ENCODE data around the gene FBXO46.

DNA sequence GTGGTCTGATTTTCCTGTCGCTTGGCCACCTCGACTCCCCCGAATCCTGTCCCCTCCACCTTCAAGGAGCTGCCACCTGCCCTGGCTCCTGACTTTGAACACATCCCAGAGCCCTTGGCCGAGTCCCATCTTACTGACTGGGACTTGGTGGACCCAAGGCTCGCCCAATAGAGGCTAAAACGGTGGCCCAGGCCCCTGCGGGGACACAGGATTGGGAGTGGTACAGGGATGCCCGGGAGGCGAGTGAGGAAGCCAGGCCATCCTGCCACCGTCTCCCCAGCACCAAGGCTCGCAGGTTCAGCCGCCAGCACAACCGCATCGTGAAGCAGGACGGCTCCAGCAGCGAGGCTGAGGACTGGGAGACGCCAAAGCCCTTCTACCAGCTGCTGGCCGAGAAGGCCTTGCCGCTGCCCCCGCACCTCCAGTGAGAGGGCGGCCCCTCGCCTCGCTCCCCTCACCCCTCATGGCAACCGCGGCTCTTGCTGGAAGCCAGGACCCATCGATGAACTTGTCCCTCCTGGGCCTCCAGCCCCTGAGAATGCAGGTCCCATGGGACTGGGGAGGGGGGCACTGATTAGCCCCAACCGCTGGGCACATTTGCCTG lies 33.1 kb upstream of the FBXO46 start:
- TF ChIP-seq, protein P1, sequence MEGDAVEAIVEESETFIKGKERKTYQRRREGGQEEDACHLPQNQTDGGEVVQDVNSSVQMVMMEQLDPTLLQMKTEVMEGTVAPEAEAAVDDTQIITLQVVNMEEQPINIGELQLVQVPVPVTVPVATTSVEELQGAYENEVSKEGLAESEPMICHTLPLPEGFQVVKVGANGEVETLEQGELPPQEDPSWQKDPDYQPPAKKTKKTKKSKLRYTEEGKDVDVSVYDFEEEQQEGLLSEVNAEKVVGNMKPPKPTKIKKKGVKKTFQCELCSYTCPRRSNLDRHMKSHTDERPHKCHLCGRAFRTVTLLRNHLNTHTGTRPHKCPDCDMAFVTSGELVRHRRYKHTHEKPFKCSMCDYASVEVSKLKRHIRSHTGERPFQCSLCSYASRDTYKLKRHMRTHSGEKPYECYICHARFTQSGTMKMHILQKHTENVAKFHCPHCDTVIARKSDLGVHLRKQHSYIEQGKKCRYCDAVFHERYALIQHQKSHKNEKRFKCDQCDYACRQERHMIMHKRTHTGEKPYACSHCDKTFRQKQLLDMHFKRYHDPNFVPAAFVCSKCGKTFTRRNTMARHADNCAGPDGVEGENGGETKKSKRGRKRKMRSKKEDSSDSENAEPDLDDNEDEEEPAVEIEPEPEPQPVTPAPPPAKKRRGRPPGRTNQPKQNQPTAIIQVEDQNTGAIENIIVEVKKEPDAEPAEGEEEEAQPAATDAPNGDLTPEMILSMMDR (conservative IDR thresholded peaks at IDR 0.05; ENCODE audit: low read depth, low read length): no peak
- no peak for TF ChIP-seq EZH2 (IDR thresholded peaks at IDR 0.05; ENCODE audit: borderline replicate concordance, low read depth, low read length, poor library complexity, severe bottlenecking)

All from A673 (cell line).